ENCODE results near the gene TOX2.

- TF ChIP-seq CTCF (IDR thresholded peaks at IDR 0.05; ENCODE audit: low read depth, low read length) (no peak), POLR2A (IDR thresholded peaks at IDR 0.05; ENCODE audit: extremely low read depth, insufficient read length) (no peak), MYC (IDR thresholded peaks at IDR 0.05; ENCODE audit: low read depth, low read length) (no peak)
Observed at GRCh38 chr20:43977962-43978361, 63.3 kb downstream of the TOX2 start.
